Skeletal muscle tissue (tissue), 4 donors: Measurements from ENCODE around the gene RHBDL1. TPM values are rescaled to one million over a fixed set of nuclear protein-coding genes. Genes with fewer than 3 reads are reported as not detected.
A peak's percentile ranks its signal among the peaks of the same experiment; 100 is the strongest.

Experiments used
- H3K27ac ChIP-seq: one replicate; pipeline ENCODE4 v1.7.0; 2013; ENCODE audit warnings: mild to moderate bottlenecking, low read depth, low read length, inconsistent platforms
- H3K27me3 ChIP-seq, 3 donors: one replicate each; pipeline ENCODE4 v1.7.0; 2013; ENCODE audit warnings: low read length in 3 of 3; ENCODE audit not compliant: control insufficient read depth in 3 of 3, insufficient read depth in 3 of 3
- H3K36me3 ChIP-seq, 3 donors: one replicate each; pipeline ENCODE4 v1.7.0; 2013; ENCODE audit warnings: low read length in 3 of 3; ENCODE audit not compliant: control insufficient read depth in 3 of 3, insufficient read depth in 3 of 3
- H3K4me1 ChIP-seq, 3 donors: one replicate each; pipeline ENCODE4 v1.7.0; 2013; ENCODE audit warnings: low read length in 3 of 3, mild to moderate bottlenecking in 3 of 3; ENCODE audit not compliant: control insufficient read depth in 3 of 3, insufficient read depth in 3 of 3
- H3K4me3 ChIP-seq, 3 donors: one replicate each; pipeline ENCODE4 v1.7.0; 2013; ENCODE audit warnings: low read length in 3 of 3
- H3K9ac ChIP-seq, 3 donors: one replicate each; pipeline ENCODE4 v1.7.0; 2013; ENCODE audit warnings: low read length in 3 of 3, mild to moderate bottlenecking in 3 of 3, moderate library complexity in 2 of 3, low read depth in 1 of 3
- H3K9me3 ChIP-seq, 3 donors: one replicate each; pipeline ENCODE4 v1.7.0; 2013; ENCODE audit warnings: low read length in 3 of 3; ENCODE audit not compliant: control insufficient read depth in 3 of 3
- total RNA-seq: library from RNA; depleted of rRNA; stranded (reverse); fragments of >200 nt; gene quantifications from one replicate; pipeline ENCODE4 v1.2.3, GENCODE V29; 2014
- donor health status: Osteomylitis.

RHBDL1 gene
- total RNA-seq, 1 donor from 2014 or later = under 0.01 TPM

- H3K4me3 ChIP-seq = peak overlapping the region in 2 of 3 donors; percentile 9 to 61
- peak overlapping the region; percentile 56 for H3K27ac ChIP-seq
- no peaks in the 10 kb centered on the region for H3K9me3 ChIP-seq
- H3K9ac ChIP-seq = peak overlapping the region; percentile 43 to 88 (median 45)
- peaks cover 0 to 7% (median 2%) of the 10 kb centered on the region in 3 donors for H3K36me3 ChIP-seq
- peaks cover 52 to 67% (median 62%) of the 10 kb centered on the region in 3 donors for H3K4me1 ChIP-seq
- H3K27me3 ChIP-seq = no peaks in the 10 kb centered on the region
These were observed 29.4 kb upstream of the RHBDL1 start for GRCh38 chr16:645852-646678.

DNA sequence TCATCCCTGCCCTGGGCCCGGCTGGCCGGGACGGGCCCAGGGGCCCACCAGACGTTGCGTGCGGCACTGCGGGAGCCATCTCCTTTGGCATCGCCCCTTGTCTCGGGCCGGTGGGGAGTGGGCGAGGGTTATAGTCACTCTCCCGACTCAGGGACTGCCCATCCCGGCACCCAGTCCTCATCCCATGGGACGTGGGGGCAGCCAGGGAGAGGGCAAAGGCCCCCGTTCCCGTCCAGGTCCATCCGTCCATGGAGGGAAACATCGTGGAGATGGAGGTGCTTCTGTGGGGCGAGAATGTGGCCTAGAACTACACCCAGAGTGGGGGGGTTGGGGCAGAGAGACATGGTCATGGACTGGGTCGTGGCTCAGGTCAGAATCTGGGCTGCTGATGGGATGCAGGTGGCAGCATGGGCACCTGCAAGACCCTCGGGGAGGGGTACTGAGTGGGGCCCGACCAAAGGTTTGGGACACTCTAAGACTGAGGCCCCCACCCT lies 28.7 kb upstream of the RHBDL1 start:
- H3K27ac ChIP-seq = peak overlapping the region; percentile 56
- H3K36me3 ChIP-seq = peaks cover 0 to 9% (median 2%) of the 10 kb centered on the region in 3 donors
- H3K27me3 ChIP-seq = no peaks in the 10 kb centered on the region
- H3K4me1 ChIP-seq = peaks cover 49 to 63% (median 62%) of the 10 kb centered on the region in 3 donors
- peak overlapping the region in 1 of 3 donors; percentile 61 for H3K4me3 ChIP-seq
- no peaks in the 10 kb centered on the region for H3K9me3 ChIP-seq
- peak overlapping the region; percentile 32 to 88 (median 43) for H3K9ac ChIP-seq

DNA sequence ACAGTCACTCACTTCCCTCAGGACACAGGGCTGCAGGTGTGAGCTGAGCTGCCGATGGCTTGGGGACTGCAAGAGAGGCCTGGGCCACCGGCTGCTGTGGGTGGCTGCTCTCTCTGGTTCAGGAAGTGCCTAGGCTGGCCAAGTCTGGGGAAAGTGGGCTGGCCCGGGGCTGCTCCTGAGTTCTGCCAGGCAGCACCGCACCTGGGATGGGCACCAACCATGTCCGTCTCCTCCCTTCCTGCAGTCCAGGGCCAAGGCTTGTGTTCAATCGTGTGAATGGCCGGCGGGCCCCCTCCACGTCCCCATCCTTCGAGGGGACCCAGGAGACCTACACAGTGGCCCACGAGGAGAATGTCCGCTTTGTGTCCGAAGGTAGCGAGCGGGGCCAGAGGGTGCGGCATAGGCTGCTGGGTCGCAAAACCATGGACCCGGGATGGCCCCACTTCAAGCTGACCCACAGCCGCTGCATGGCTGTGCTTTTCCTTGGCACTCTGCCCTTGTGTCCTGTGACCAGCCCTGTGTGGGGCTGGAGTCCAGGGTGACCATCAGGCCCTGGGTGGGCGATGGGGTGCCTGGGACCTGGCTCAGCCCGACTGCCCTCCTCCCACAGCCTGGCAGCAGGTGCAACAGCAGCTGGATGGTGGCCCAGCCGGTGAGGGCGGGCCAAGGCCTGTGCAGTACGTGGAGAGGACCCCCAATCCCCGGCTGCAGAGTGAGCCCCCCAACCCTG lies 28.1 kb upstream of the RHBDL1 start:
- H3K9ac ChIP-seq = peak overlapping the region; percentile 32 to 88 (median 57)
- H3K4me3 ChIP-seq = peak overlapping the region in 2 of 3 donors; percentile 43 to 61
- H3K27me3 ChIP-seq = no peaks in the 10 kb centered on the region
- H3K36me3 ChIP-seq = peaks cover 0 to 10% (median 2%) of the 10 kb centered on the region in 3 donors
- no peaks in the 10 kb centered on the region for H3K9me3 ChIP-seq
- H3K4me1 ChIP-seq = peaks cover 49 to 63% (median 61%) of the 10 kb centered on the region in 3 donors
- H3K27ac ChIP-seq = peak overlapping the region; percentile 87

DNA sequence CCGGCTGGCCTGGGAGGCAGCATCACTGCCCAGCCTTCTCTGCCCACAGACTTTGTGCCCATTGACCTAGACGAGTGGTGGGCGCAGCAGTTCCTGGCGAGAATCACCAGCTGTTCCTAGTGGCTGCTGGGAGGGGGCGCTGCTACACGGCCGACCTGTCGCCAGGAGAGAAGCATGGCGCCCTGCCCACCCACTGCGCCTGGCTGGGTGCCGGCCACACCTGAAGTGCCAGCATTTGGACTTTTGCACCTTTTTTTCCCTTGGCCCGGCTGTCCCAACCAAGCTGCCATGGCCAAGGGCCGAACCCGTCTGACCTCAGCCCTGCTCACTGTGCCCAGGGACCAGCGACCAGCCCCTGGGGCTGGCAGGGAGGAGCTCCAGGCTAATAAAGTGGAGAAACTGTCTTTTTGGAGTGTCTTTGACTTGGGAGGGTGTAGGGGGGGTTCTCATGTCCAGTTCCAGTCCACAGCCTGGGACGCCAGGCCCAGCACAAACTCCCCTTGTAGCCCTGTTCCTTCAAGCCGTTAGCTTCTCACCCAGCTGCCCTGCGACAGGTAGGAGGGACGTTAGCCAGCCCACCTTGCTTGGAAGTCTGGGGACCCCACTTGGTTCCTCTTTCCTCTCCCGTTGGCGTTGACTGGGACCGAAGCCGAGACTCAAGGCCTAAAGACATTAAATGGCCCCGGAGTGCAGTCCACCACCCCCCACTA lies 27.2 kb upstream of the RHBDL1 start:
- Histone ChIP-seq H3K4me1 (peaks cover 40 to 54% (median 52%) of the 10 kb centered on the region in 3 donors), H3K27me3 (no peaks in the 10 kb centered on the region), H3K27ac (peak overlapping the region; percentile 87), H3K9ac (peak overlapping the region; percentile 84 to 93 (median 88)), H3K36me3 (peaks cover 0 to 6% (median under 1%) of the 10 kb centered on the region in 3 donors), H3K4me3 (peak overlapping the region; percentile 73 to 86 (median 83)), H3K9me3 (no peaks in the 10 kb centered on the region)

- Histone ChIP-seq H3K27me3 (no peaks in the 10 kb centered on the region), H3K36me3 (peaks cover 0 to 3% (median 0%) of the 10 kb centered on the region in 3 donors), H3K9me3 (no peaks in the 10 kb centered on the region), H3K4me3 (peak within 1 kb of the TSS; percentile 73 to 86 (median 83)), H3K27ac (peak within 1 kb of the TSS; percentile 87), H3K9ac (peak within 1 kb of the TSS; percentile 84 to 93 (median 88)), H3K4me1 (peaks cover 39 to 48% (median 47%) of the 10 kb centered on the region in 3 donors)
These were observed 26.5 kb upstream of the RHBDL1 start, which contains the start of gene WDR90 for GRCh38 chr16:648781-649589. WDR90 (plus strand) TSS chr16:649365; CDS start chr16:649417, 52 bp downstream.

- H3K27ac ChIP-seq = no peak overlapping the region
- peaks cover 39 to 45% (median 43%) of the 10 kb centered on the region in 3 donors for H3K4me1 ChIP-seq
- H3K9ac ChIP-seq = peak overlapping the region; percentile 61 to 93 (median 88)
These were observed 25.8 kb upstream of the RHBDL1 start for GRCh38 chr16:649631-650030.

GRCh38 chr16:651844-652243 lies 23.6 kb upstream of the RHBDL1 start:
- H3K36me3 ChIP-seq = peaks cover 0 to 3% (median 0%) of the 10 kb centered on the region in 3 donors
- no peak overlapping the region for H3K9ac ChIP-seq

More at GRCh38 chr16:649631-650030, 25.8 kb upstream of the RHBDL1 start:
- H3K9me3 ChIP-seq = no peaks in the 10 kb centered on the region
- peaks cover 0 to 3% (median 0%) of the 10 kb centered on the region in 3 donors for H3K36me3 ChIP-seq
- H3K4me3 ChIP-seq = peak overlapping the region in 2 of 3 donors; percentile 83 to 86
- no peaks in the 10 kb centered on the region for H3K27me3 ChIP-seq

GRCh38 chr16:652454-653305 lies 22.8 kb upstream of the RHBDL1 start:
- no peak overlapping the region for H3K4me3 ChIP-seq
- H3K9ac ChIP-seq = no peak overlapping the region
- H3K27me3 ChIP-seq = no peaks in the 10 kb centered on the region
- no peaks in the 10 kb centered on the region for H3K9me3 ChIP-seq
- H3K27ac ChIP-seq = no peak overlapping the region
- H3K36me3 ChIP-seq = peaks cover 0 to 3% (median 0%) of the 10 kb centered on the region in 3 donors
- peaks cover 15 to 20% (median 19%) of the 10 kb centered on the region in 3 donors for H3K4me1 ChIP-seq

More at GRCh38 chr16:651844-652243, 23.6 kb upstream of the RHBDL1 start:
- Histone ChIP-seq H3K4me3 (no peak overlapping the region), H3K9me3 (no peaks in the 10 kb centered on the region), H3K4me1 (peaks cover 23 to 29% (median 27%) of the 10 kb centered on the region in 3 donors), H3K27ac (no peak overlapping the region), H3K27me3 (no peaks in the 10 kb centered on the region)
